Right lobe of liver (tissue), 6 donors: Measurements from ENCODE around the gene UBA52. TPM values are rescaled to one million over a fixed set of nuclear protein-coding genes. Genes with fewer than 3 reads are reported as not detected.
"Not testable (repeated sequence)": the region's sequence is repeated elsewhere in the genome, so short reads cannot be mapped to it uniquely, and the experiment has no call there.

ENCODE experiments used
- ATAC-seq, 4 donors: fragments of 200-7000 bp; cut with Tn5 transposase; one replicate each; pipeline ENCODE4 v1.9.1; 2020; ENCODE audit warnings: mild to moderate bottlenecking in 4 of 4, moderate library complexity in 4 of 4
- DNase-seq, 3 donors: peaks; one replicate each; pipeline ENCODE4 v3.0.0-alpha.2; 2020
- H3K27ac ChIP-seq, 3 donors: fragments of 200-600 bp; one replicate each; pipeline ENCODE4 v1.8.0; 2022
- H3K27me3 ChIP-seq, 2 donors: fragments of 200-600 bp; one replicate each; pipeline ENCODE4 v1.8.0; 2022
- H3K36me3 ChIP-seq, 4 donors: fragments of 200-600 bp; sonication (generic) in 1 of 4; one replicate each; pipeline versions ENCODE4 v1.5.1 to v1.8.0; 2017 to 2022; ENCODE audit warnings: control low read depth in 1 of 4
- H3K4me1 ChIP-seq, 4 donors: fragments of 200-600 bp; sonication (generic) in 1 of 4; one replicate each; pipeline versions ENCODE4 v1.5.1 to v1.8.0; 2017 to 2022; ENCODE audit warnings: control low read depth in 1 of 4
- H3K4me3 ChIP-seq, 3 donors: fragments of 200-600 bp; one replicate each; pipeline ENCODE4 v1.8.0; 2022
- H3K9me3 ChIP-seq, 4 donors: fragments of 200-600 bp; sonication (generic) in 1 of 4; one replicate each; pipeline versions ENCODE4 v1.5.1 to v1.8.0; 2017 to 2022; ENCODE audit warnings: control low read depth in 1 of 4
- CTCF ChIP-seq, 4 donors: fragments of 200-600 bp in 3 of 4; fragments of 450-650 bp in 1 of 4; IDR thresholded peaks; one replicate each; pipeline versions ENCODE4 v1.5.1 to v1.8.0; 2016 to 2022; ENCODE audit warnings: antibody characterized with exemption in 4 of 4, mild to moderate bottlenecking in 2 of 4
- POLR2A ChIP-seq: fragments of 450-650 bp; IDR thresholded peaks from one replicate; pipeline ENCODE4 v1.6.1; 2017; ENCODE audit warnings: antibody characterized with exemption, mild to moderate bottlenecking
- WGBS: methylation state at CpG from one replicate; pipeline ENCODE4 v1.1.6; 2018; ENCODE audit warnings: low coverage, low lambda C conversion rate; ENCODE audit not compliant: insufficient coverage; ENCODE audit errors: missing lambda C conversion rate; 5-methylcytosine and 5-hydroxymethylcytosine counted together
- intact Hi-C, 2 donors: fragments of 100-400 bp; cut with DNase I; formaldehyde crosslinking; loops; one replicate each; pipeline versions ENCODE4 v1.11.2 to v1.14.1; 2022
- long read RNA-seq: library from polyadenylated mRNA; unstranded; transcript quantifications from one replicate; pipeline ENCODE4 v2.0.0, GENCODE V29; 2019
- total RNA-seq, 6 experiments: library from RNA; depleted of rRNA in 2 of 6; stranded (reverse); fragments of >200 nt in 2 of 6; fragmentation: NEBNext Ultra II Directional in 3 of 6; extraction: Animal tissue kit (Norgen Biotek cat#: 25700) in 3 of 6; gene quantifications; one replicate each; pipeline versions ENCODE4 v1.1.0 to v1.2.4, GENCODE V29; 2016 to 2023
- donor health status: DM: no; HTN: yes; CAD: no.
- donor health status: DM: no; HTN: no; CAD: no.
- donor health status: DM: no; HTN: no; CAD: no.
- donor health status: DM: no; HTN: yes; CAD: no.
- donor health status: DM: no; HTN: yes; CAD: no.

UBA52 gene
- total RNA-seq = 100 to 1,000 TPM; 256 to 470 (median 406) TPM
- long read RNA-seq, transcript UBA52-201 (5 exons, 572 nt) = major isoform, 183 of 340 reads
- long read RNA-seq, transcript UBA52-209 (4 exons, 514 nt) = minor isoform, 54 of 340 reads
- long read RNA-seq, transcript UBA52-202 (5 exons, 2,845 nt) = minor isoform, 89 of 340 reads
- long read RNA-seq, partial matches to known transcripts = 5 of 340 reads
- long read RNA-seq, other reads (novel, unspliced or antisense) = 9 of 340 reads

- whole genome bisulfite sequencing = under 1% methylated on average over 36 of the region's 75 CpGs
- peak within 1 kb of the TSS; percentile 64 to 88 (median 85) for H3K27ac ChIP-seq
- no peaks in the 10 kb centered on the region for H3K9me3 ChIP-seq
- intact Hi-C loops = loop anchor here in 1 of 2 donors (10.0 kb wide), 1 partner anchor 117 kb away; no protein-coding TSS in a partner anchor
- ATAC-seq (peak; percentile 97 to 99 (median 97)), DNase-seq (peak; percentile 98)
- TF ChIP-seq POLR2A (peak; percentile 79), CTCF (IDR thresholded peaks at IDR 0.05) (peak in 1 of 4 donors; percentile 17)
- H3K36me3 ChIP-seq = peaks cover 13 to 52% (median 35%) of the 10 kb centered on the region in 4 donors
- H3K4me3 ChIP-seq = peak within 1 kb of the TSS; percentile 97 to 99 (median 98)
- H3K4me1 ChIP-seq = peaks cover 0 to 16% (median 5%) of the 10 kb centered on the region in 4 donors
- H3K27me3 ChIP-seq = no peaks in the 10 kb centered on the region
Observed at GRCh38 chr19:18571564-18572344, at the start of gene UBA52. Gene UBA52, plus strand, starts transcription at chr19:18571857. Its CDS starts 1,444 bp downstream, at chr19:18573301.

- H3K36me3 ChIP-seq = no peaks in the 10 kb centered on the region
- H3K27me3 ChIP-seq = no peaks in the 10 kb centered on the region
- H3K4me3 ChIP-seq = peak overlapping the region; percentile 96 to 99 (median 99)
- TF ChIP-seq POLR2A (peak; percentile 48), CTCF (IDR thresholded peaks at IDR 0.05) (peak in 3 of 4 donors; percentile 36 to 51 (median 48))
- H3K27ac ChIP-seq = peak overlapping the region; percentile 98 to 99 (median 99)
- intact Hi-C loops = no loop called here
- DNase-seq = peak; percentile 100
- peak; percentile 84 to 93 (median 88) for ATAC-seq
- no peaks in the 10 kb centered on the region for H3K9me3 ChIP-seq
- 2% methylated on average over 20 of the region's 51 CpGs for whole genome bisulfite sequencing
- peaks cover 0 to 27% (median 7%) of the 10 kb centered on the region in 4 donors for H3K4me1 ChIP-seq
Observed at GRCh38 chr19:18522124-18522861, 49.4 kb upstream of the UBA52 start.

GRCh38 chr19:18522862-18523440 lies 48.7 kb upstream of the UBA52 start:
- peak overlapping the region in 1 of 3 donors; percentile 11 for H3K4me3 ChIP-seq
- H3K27me3 ChIP-seq, H3K36me3 ChIP-seq, intact Hi-C loops, ATAC-seq, DNase-seq, H3K9me3 ChIP-seq: not testable (repeated sequence)
- 37% methylated on average over 16 of the region's 19 CpGs for WGBS
- peaks cover 0 to 21% (median 7%) of the 10 kb centered on the region in 4 donors for H3K4me1 ChIP-seq
- H3K27ac ChIP-seq = peak overlapping the region in 2 of 3 donors; percentile 37 to 41

GRCh38 chr19:18523841-18524240 lies 47.8 kb upstream of the UBA52 start:
- DNase-seq = no peak
- 81% methylated on average over 3 of the region's 9 CpGs for WGBS
- no peak for TF ChIP-seq CTCF (IDR thresholded peaks at IDR 0.05)
- no peak for TF ChIP-seq POLR2A
- peak overlapping the region in 1 of 3 donors; percentile 41 for H3K27ac ChIP-seq
- H3K9me3 ChIP-seq = no peaks in the 10 kb centered on the region
- H3K4me1 ChIP-seq = peaks cover 0 to 13% (median 7%) of the 10 kb centered on the region in 4 donors
- ATAC-seq = no peak
- H3K36me3 ChIP-seq = no peaks in the 10 kb centered on the region
- intact Hi-C loops = no loop called here
- no peaks in the 10 kb centered on the region for H3K27me3 ChIP-seq
- no peak overlapping the region for H3K4me3 ChIP-seq
